GM04504 (cell line): Measurements from ENCODE around the gene CD9.
"Not testable (repeated sequence)": the region's sequence is repeated elsewhere in the genome, so short reads cannot be mapped to it uniquely, and the experiment has no call there.

ENCODE experiments used
- DNase-seq: peaks from one replicate; pipeline ENCODE4 v3.0.0-alpha.2; 2012; ENCODE audit warnings: low read depth

CD9 gene, protein sequence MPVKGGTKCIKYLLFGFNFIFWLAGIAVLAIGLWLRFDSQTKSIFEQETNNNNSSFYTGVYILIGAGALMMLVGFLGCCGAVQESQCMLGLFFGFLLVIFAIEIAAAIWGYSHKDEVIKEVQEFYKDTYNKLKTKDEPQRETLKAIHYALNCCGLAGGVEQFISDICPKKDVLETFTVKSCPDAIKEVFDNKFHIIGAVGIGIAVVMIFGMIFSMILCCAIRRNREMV

DNA sequence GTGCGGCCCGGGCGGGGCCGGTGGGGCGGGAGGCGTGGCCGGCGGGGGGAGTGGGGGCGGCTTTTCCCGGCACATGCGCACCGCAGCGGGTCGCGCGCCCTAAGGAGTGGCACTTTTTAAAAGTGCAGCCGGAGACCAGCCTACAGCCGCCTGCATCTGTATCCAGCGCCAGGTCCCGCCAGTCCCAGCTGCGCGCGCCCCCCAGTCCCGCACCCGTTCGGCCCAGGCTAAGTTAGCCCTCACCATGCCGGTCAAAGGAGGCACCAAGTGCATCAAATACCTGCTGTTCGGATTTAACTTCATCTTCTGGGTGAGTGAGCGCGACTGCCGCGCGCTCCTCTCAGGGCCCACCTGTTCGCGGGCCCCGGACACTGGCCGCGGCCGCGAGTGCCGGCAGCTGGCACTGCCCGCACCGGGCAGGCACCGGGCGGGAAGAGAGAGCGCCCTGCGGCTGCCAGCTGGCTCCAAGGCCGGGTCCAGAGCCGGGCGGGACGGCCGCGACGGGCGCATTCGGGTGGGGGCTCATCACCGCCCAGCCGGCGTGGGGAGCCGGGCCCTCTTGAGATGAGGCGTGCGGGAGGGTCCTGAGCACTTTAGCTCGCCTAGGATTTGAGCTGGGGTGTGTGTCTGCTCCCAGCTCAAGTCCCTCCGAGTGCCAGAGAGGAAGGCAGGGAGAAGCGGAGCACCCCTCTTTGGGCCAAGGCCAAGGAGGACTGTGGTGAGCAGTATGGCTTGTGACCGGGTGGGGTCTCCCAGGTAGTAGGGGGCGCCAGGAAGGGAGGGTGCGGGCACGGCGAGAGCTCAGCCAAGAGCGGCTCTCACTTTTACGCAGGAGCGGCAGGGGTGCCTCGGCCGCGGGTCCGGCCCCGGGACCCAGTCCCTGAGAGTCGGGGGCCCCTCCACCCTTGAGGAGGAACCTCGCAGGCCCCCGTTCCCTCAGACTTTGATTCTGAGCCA lies at the start of gene CD9:
Gene CD9 (plus strand): TSS at position 145 of the 957 bp plus-strand sequence. CDS start 100 bp downstream, at position 245.
- no peak for DNase-seq

DNA sequence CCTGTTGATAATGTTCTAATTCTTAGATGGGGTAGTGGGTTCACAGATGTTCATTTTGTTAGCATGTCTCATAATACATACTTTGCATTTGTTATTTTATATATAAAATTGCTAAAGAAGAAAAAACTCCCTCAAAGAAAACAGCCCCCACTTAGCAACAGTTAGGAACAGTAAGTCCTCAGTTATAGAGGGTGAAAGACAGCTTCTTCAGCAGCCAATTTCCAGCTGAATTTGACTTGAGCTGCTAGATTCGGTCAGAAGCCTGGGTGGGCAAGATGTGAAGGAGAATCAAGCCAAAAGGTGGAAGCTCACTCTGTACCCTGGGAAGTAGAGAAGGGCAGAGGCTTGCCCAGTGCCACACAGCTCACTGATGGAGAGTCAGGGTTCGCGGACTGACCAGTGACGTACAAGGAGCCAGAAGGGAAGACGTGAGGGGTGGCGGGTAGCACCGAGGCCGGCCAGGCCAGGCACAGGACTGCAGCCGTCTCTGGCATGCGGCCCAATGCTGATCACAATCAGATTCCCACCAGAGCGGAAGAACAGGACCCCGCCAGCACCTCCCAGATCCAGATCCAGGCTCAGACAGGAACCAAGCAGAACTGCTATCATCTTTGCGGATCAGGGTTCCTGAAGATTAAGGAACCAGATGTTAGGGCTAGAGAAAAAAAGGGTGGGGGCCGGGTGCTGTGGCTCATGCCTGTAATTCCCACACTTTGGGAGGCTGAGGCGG lies 45.3 kb upstream of the CD9 start:
- no peak for DNase-seq

DNA sequence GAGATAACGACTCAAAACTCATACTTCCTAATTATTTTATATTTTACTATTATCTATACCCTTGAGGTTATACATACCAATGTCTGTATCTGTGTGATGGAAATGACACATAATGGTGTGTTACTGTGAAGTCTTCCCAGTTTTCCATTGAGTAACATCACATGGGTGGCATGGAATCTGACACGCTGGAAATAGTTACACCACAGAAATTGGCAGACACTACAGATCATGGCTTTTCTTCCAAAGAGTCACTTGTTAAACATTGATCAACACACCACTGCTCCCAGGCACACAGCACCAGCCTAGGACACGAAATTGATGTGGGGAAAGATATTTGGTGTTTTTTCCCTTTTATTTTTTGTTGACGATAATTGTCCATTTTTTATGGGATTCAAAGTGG lies 42.7 kb upstream of the CD9 start:
- no peak for DNase-seq

DNA sequence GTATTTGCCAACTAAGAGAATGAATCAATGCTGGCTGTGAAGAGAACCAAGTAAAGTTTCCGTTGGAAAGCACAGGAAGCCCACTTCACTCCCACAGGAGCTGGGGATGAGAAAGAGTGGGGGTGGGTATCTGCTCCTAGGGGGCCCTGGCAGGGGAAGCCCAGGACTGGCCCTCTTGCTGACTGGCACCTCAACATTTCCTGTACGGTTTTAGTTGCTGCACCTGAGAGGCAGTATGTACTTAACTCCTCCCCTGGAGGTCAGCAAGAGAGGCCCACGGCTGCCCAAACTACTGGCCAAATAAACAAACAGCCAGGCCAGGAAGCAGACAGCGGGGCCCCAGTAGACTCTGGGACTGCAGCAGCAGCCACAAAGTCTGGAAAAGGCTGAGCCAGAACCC lies 41.9 kb upstream of the CD9 start:
- no peak for DNase-seq

DNA sequence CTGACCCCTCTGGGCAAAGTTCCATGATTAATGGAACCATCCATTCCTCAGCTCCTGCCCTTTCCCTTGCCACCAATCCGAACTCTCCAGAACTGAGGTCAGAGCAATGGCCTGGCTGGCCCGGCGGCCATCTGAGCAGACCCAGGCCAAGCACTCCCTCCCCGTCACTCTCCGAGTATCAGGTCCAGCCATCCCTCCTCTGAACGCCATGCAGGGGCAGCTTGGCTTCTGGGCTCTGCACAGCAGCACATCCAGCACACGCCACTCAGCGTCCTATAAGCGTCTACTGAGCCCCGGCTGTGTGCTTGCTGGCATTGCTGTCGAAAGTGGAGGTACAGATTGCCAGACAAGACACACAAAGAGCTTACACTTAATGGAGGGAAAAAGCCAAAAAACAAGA lies 41.5 kb upstream of the CD9 start:
- no peak for DNase-seq

DNA sequence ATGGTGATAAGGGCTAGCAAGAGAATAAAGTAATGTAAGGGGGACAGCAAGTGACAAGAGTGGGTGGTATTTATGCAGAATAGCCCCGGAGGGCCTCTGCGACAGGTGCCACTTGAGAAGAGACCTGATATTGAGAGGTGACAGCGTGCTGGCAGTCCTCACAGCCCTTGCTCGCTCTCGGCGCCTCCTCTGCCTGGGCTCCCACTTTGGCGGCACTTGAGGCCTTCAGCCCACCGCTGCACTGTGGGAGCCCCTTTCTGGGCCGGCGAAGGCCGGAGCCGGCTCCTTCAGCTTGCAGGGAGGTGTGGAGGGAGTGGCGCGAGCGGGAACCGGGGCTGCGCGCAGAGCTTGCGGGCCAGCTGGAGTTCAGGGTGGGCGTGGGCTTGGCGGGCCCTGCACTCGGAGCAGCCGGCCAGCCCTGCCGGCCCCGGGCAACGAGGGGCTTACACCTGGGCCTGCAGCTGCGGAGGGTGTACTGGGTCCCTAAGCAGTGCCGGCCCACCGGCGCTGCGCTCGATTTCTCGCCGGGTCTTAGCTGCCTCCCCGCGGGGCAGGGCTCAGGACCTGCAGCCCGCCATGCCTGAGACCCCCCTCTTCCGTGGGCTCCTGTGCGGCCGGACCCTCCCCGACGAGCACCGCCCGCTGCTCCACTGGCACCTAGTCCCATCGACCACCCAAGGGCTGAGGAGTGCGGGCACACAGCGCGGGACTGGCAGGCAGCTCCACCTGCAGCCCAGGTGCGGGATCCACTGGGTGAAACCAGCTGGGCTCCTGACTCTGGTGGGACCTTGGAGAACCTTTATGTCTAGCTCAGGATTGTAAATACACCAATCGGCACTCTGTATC lies 40.8 kb upstream of the CD9 start:
- DNase-seq: not testable (repeated sequence)

DNA sequence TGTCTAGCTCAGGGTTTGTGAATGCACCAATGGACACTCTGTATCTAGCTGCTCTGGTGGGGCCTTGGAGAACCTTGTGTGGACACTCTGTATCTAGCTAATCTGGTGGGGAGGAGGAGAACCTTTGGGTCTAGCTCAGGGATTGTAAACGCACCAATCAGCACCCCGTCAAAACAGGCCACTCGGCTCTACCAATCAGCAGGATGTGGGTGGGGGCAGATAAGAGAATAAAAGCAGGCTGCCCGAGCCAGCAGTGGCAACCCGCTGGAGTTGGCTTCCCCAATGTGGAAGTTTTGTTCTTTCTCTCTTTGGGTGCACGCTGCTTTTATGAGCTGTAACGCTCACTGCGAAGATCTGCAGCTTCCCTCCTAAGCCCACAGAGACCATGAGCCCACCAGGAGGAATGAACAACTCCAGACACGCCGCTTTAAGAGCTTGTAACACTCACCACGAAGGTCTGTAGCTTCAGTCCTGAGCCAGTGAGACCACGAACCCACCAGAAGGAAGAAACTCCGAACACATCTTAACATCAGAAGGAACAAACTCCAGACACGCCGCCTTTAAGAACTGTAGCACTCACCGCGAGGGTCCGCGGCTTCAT lies 40.1 kb upstream of the CD9 start:
- DNase-seq: not testable (repeated sequence)

DNA sequence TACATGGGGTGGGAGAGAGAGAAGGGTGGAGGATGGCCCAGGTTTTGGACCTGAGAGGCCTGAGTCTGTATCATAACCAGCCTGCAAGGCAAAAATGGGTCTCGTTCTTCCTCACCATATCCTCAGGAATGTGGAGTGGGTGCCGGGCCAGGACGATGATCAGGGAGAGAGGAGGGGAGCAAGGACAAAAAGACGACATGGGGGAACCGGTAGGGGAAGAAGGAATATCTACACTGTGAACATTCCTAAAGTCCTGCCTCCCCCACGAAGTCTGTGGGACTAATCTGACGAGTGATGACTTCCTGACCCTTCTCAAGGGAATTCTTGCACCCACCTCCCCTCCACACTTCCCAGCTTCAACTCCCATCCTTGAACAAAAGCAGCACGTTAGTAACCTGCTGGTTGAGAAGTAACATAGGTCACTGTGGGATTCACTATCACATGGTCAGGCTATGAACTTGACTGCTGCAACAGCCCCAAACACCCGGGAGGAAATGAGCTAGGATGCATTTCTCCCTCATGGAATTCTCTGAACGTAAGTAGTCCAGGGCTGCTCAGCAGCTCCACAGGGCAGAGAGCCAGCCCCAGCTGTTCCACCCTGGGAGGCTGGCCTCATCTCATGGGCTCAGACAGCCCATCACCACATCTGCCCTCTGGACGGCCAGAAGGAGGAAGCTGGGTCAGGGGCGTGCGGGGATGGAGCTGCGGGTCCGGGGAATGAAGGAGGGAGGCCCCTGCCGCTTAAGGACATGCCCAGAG lies 38.9 kb upstream of the CD9 start:
- DNase-seq: peak; percentile 29

DNA sequence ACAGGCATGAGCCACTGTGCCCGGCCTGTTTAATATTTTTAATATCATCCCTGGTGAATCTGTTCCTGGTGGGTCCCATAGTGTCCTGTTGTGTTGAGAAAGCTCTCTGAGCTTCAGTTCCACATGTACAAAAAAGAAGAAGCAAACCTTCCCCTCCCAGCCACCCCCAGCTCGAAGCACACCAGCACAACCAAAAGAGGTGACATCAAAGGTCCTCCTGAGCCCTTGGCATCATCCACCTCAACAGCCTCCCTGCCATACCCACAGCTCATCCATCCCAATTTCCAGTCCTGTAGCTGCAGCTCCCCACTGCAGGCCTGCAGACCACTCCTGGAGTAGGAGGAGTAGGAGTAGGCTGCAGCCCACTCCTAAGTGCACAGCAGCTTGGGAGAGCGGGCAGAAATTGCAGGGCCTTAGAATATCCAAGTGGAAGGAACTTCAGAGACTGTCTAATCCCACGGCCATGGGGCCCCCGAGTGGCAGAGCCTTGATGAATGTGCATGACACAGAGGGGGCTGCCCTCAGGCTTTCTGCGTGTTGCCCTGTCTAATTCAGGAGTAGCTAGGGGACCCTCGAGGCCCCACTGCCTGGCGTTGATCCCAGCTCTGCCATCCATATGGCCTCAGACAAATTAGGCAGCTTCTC lies 36.7 kb upstream of the CD9 start:
- DNase-seq: no peak

DNA sequence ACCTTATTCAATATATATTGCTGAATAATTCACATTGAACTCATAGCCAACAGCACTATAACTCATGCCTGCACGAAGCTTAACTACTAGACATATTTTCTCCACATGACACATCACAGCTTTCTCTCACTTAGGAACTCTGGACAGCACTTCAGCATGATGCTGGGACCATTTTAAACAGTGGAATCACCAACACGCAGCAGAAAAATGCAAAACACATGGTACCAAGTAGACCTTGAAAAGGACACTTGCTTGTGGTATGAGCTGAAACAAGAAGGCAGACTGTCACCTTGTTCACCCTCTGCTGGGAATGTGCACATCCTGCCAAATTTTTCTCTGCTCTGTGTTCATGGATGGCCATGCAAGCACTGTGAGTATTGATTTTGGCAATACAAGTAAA lies 34.8 kb upstream of the CD9 start:
- peak; percentile 68 for DNase-seq

DNA sequence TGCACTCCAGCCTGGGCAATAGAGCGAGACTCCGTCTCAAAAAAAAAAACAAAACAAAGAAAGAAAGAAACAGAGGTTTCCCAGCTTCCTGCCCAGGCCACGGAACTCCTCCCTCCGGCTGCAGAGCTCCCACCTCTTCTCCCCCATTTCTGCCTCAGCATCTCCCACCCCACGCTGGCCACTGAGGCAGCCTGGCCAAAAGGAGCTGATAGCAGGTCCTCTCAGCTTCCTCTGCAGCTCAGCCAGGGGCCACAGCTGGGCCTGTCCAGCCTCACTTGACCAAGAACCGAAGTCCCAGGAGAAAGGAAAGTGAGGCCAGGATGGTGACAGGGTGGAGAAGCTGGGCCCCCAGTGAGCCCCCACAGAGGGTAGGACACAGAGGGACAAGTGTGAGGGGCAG lies 33.4 kb upstream of the CD9 start:
- DNase-seq: no peak

DNA sequence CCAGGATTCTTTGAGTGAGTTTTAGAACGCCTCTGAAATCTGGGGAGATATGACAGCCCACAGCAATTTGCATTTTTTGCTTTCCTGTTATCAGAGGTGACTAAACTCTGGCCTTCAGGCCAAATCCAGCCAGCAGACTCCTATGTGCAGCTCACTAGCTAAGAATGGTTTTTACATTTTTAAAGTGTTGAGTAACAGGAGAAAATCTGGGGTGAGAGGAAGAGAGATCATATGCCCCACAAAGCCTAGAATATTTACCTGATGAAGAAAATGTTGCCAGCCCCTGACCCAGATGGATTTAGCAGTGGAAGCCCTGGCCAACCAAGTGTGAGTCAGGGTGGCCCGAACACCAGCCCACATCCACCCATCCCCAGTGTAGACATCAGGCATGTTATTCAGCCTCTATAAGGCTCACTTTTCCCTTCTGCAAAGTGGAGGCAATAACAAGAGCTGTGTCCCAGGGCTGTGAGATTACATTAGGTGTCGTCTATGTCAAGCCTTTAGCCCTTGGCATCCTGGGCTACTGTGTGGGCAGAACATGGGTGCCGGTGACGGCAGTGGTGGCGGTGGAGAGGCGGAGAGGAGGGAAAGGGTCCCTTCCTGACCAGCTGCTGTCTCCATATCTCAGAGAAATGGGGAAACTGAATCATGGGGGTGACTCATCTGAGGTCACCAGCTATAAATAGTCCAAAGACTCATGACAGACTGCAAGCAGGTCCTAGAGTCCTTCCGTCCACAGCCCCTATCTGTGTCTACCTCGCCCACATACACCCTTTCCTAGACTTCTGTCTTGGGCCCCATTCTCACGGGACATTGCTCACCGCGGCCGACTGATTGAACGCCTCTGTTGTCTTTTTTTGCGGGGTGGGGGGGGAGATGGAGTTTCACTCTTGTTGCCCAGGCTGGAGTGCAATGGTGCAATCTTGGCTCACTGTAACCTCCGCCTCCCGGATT lies 32.6 kb upstream of the CD9 start:
- DNase-seq: peak; percentile 82

DNA sequence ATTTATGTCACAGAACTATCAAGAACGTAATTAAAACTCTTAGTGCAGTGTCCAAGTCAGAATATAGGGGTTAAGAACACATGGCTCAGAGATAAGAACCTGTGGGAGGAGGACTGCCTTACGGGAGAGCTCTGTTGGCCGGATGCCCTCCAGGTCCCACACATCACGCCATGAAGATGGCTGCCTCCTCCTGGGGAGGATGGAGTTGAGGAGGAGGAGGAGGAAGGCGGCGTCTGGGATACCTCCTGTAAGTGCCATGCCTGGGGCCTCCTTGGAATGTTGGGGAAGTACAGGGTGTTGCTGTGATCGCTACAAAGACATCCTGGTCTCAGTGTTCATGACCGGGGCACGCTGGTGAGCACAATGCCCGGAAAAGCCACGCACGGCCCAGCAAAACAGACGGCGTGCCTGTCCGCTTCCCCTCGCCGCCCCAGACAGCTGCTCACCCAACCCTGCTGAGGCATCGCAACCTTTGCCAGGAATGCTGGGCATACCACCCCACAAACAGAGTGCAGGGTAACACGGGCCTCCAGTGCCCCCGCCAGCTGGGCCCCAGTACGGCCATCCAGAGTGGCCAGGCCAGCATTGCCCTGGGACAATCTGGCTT lies 28.7 kb upstream of the CD9 start:
- DNase-seq: no peak

DNA sequence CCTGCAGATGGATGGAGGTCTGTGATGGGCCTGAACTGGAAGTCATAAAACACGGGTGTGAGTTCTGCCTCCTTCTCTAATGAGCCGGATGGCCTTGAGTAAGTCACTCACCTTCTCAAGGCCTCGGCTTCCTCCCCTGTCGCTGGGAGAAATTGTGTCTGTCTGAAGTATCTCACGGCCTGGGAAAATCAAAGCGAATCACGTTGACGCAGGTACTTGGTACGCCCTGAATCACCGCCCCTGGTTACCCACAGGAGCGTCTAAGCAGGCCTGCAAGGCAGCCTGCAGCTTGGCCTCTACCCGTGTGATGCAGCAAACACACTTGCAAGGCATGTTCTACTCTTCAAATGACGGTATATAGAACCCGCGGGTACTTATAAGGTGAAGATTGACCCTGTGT lies 28.1 kb upstream of the CD9 start:
- no peak for DNase-seq

DNA sequence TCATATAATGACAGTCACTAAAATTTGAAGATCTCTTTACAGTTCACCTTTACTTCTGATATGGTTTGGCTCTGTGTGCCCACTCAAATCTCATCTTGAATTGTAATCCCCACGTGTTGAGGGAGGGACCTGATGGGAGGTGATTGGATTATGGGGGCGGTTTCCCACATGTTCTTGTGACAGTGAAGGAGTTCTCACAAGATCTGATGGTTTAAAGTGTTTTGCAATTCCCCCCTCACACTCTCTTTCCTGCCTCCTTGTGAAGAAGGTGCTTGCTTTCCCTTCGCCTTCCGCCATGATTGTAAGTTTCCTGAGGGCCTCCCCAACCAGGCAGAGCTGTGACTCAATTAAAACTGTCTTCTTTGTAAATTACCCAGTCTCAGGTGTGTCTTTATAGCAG lies 27.3 kb upstream of the CD9 start:
- DNase-seq: no peak

DNA sequence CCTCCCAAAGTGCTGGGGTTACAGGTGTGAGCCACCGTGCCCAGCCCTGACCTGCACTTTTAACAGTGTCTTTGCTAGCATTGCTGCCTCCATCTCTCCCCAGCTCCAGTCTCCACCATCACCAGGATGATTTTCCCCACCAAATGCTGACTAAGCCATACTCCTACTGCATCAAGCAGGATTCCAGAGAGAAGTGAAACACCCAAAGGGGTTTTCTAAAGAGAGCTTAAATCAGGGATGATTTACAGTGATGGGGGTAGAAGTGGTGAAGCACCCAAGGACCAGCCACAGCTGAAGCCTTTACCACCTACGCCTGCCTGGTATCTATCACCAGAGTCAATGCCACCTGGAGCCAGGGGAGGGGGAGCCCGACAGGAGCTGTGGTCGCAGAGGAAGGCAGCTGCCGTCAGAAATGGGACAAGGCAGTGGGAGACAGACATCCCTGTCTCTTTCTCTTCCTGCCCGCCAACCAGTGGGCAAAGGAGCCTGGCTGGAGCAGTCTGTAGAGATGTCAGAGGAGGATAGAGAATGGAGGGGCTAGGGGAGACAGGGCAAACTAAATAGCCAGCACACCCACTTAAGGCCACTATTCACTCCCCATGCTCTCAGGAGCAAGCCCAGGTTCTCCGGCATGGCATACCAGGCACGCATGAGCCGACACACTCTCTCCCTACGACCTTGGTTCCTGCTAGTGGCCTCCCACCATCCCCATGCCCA lies 22.4 kb upstream of the CD9 start:
- no peak for DNase-seq

DNA sequence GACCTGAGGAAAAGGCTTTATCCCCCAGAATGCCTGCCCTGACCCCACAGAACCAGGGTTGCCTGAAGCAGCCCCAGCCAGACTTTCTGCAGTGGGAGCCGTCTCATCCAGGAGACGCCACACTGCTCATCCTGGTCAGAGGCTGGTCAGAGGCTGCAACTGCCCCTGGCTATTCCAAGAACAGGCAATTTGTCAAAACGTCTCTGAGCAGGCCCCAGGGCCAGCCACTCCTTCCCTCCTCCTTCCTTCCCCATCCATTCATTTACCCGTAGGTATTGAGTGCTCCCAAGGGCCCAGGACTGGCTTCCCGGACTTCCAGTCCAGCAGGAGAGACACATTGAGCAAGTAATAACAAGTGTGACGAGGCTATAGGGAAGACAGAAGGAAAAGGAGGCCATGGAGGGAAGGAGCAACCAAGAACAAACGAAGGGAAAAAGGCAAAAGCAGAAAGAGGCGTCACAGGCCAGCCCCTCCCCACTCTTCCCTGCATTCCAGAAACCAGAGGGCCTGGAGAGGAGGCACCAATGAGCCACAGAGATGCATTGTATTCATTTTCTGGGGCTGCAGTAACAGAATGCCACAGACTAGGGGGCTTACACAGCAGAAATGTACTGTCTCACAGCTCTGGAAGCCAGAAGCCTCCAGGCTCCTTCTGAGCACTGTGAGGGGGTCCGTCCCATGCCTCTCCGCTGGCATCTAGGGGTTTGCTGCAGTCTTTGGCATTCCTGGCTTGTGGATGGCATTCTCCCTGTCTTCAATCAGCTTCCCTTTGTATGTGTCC lies 21.0 kb upstream of the CD9 start:
- no peak for DNase-seq
